Right forelimb (tissue), 1 donor: ENCODE results near the gene ABCE1.
"Not testable (repeated sequence)": the region's sequence is repeated elsewhere in the genome, so short reads cannot be mapped to it uniquely, and the experiment has no call there.

Experiments used
- DNase-seq: peaks from one replicate; pipeline ENCODE4 v3.0.0-alpha.2; 2018

Gene ABCE1

DNA sequence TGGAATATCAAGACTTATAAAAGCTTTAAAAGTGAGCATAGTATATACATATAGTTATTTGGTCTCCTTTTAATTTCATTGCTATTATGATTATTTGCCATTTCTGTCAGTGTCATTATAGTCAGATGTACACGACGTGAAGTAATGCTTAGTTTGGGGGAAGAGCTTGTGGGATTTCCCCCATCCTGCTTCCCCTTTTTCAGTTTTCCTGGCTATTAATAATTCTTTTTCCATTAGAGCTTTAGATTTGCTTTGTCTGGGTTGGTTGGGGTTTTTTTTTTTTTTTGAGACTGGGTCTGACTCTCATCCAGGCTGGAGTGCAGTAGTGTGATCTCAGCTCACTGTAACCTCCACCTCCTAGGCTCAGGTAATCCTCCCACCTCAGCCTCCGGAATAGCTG lies 5.4 kb downstream of the ABCE1 start:
- DNase-seq: no peak

GRCh38 chr4:145107126-145107525 lies 9.0 kb downstream of the ABCE1 start:
- DNase-seq: no peak

DNA sequence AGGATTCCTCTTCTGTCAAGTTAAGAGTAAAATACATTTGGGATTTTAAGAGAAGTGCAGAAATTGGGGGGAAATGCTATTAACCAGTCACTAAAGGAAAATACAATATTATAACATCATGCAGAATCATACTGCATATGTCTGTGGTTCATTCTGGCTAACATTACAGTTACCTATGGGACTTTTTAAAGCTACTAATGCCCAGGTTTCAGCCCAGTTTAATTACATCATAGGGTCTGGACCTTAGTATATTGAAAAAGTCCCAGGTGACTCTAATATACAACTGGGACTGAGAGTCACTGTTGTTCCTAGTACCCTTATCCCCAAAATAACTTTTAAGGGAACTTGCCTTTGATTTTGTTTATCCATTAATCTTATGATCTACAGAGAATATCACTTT lies 10.0 kb downstream of the ABCE1 start:
- no peak for DNase-seq

DNA sequence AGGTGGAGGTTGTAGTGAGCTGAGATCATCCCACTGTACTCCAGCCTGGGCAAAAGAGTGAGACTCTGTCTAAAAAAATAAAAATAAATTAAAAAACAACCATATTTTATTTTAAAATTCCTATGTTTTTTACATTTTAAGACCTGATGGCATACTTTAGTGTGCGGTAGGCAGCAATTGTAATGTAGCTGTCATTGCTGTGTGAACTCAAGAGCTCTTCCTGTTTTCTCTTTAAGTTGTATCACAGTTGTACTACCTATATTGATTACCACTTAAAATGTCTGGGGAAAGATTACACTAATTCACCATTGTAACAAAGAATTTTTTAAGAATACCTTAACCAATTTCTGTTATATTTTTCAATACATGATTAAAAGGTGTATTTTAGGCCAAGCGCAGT lies 27.3 kb downstream of the ABCE1 start:
- DNase-seq: no peak

DNA sequence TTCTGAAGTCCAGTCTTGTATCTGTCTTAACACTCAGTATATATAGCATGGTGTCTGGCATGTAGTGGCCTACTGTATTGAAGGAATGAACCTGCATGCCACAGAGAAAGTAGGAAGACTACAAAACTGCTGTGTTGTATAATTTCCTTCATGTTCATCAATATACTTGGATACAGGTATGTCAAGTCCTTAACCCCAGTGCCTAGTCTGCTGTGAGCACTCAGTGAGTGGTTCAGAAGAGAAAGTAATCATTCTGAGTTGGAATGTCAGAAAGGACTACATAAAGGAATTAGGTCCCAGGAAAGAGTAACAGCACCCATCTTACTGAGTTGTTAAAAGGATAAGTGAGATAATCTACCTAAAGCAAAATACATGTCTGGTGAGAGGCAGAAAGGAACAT lies 32.0 kb downstream of the ABCE1 start:
- DNase-seq: no peak

- DNase-seq: no peak
Measured at GRCh38 chr4:145130788-145131399, 32.8 kb downstream of the ABCE1 start.

DNA sequence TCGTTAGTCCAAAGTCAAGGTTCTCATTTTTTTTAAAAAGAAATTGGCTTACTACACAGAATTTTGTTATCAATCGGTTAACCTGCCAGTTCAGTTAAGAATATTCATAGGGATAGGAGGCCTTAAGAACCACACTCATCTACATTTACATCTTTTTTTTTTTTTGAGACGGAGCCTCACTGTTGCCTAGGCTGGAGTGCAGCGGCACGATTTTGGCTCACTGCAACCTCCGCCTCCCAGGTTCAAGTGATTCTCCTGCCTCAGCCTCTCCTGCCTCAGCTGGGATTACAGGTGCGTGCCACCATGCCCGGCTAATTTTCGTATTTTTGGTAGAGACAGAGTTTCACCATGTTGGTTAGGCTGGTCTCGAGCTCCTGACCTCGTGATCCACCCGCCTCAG lies 33.7 kb downstream of the ABCE1 start:
- no peak for DNase-seq

GRCh38 chr4:145132511-145133098 lies 34.5 kb downstream of the ABCE1 start:
- no peak for DNase-seq

GRCh38 chr4:145136219-145136618 lies 38.1 kb downstream of the ABCE1 start:
- not testable (repeated sequence) for DNase-seq

DNA sequence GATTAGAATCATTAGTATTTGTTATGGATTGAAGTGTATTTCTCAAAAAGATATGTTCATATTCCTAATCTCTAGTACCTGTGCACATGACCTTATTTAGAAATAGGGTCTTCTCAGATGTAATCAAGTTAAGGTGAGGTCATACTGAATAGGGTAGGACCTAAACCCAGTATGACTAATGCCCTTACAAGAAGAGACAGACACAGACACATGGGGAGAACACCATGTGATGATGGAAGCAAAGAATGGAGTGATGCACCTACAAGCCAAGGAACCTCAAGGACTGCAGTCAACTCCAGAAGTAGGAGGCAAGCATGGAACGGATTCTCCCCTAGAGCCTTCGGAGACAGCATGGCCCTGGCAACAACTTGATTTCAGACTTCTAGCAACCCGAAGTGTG lies 50.9 kb downstream of the ABCE1 start:
- DNase-seq: no peak

GRCh38 chr4:145153181-145153903 lies 55.2 kb downstream of the ABCE1 start:
- no peak for DNase-seq

DNA sequence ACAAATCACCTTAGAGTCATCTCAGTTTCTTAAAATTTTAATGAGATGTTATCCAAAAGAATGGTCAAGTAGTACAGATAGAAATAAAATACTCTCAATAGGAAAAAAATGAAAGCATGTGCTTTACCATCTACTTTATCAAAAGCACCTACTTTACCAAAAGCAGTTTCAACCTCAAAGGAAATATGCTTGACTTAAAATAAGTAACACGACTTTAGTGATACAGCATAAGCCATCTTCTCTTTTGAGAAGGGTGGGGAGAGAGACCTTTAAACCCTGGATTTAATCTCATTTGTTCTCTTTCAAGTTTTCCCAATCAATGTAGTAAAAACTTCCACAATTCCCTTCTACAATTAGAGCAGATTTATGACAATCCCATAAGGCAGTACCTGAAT lies 55.8 kb downstream of the ABCE1 start:
- DNase-seq: no peak

DNA sequence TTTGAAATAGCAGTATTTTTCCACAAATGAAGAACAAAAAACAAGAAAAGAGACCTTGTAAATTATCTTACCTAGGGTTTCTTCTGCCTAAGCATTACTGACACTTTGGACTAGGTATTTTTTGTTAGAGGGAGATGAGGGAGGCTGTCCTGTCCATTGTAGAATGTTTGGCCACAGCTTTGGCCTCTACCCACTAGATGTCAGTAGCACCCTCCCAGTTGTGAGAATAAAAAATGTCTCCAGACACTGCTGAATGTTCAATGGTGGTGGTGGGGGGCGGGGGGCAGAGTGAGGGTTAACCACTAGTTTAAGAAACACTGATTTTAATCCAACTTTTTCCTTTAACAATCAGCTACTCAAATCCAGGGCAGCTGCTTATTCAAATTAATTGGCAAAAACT lies 56.5 kb downstream of the ABCE1 start:
- DNase-seq: no peak

DNA sequence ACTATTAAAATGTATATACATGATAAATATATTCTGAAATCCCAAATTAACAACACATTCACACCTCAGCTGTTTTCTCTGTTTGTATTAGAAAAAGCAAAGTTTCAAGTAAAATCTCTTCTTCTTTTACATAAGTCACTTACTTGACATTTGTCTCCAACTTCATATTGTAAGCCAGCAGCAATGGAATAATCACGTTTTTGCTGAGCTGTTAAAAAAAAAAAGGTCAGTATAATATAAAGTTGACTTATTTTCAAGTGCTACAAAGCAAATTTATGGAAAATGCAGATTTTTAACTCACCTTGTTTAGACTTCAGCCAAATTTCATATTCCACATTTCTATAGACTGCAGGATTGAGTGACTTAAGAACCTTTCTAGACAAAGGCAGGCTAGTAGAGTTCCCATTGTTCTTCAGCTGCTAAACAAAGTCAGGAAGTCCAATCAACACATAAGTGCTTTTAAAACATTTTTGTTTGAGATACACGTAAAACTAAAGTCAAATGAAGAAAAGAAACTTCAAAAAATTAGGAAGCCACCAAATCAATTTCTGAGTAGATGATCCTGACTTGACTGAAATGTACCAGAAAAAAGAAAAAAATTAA lies 57.3 kb downstream of the ABCE1 start:
- no peak for DNase-seq

- DNase-seq: no peak
Measured at GRCh38 chr4:145156986-145157385, 58.9 kb downstream of the ABCE1 start.

DNA sequence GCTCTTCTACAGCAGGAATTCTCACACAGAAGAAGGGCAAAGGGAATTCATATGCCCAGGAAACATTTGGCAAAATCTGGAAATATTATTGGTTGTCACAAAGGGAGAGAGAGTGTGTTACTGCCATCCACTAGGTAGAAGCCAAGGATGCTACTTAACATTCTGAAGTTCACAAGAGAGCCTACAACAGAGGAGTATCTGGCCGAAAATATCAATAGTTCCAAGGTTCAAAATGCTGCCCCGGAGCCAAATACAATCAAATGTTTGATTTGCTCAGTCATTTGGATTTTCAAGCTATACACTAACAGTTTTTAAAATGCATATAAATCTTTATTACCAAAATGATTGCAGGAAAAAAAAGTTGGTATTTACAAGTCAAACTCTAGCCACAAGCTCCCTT lies 63.4 kb downstream of the ABCE1 start:
- DNase-seq: no peak

- DNase-seq: no peak
Measured at GRCh38 chr4:145167887-145168286, 69.8 kb downstream of the ABCE1 start.

- no peak for DNase-seq
Measured at GRCh38 chr4:145168581-145169187, 70.6 kb downstream of the ABCE1 start.

DNA sequence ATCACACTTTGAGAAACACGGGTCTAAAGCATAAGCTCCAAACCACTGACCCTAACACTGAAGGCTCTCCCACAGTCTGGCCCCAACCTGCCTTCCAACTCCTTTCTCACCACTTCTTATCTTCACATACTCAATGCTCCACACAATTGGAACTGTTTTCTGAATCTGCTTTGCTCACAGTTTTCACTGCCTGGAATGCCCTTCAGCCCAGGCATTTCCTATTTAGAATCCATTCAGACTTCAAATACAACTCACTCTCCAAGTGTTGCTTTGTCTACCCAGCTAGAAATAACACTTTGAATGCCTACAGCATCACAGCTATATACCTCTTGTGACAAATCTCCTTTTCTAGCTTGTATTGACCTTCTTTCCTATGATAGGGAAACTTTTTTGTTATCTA lies 72.1 kb downstream of the ABCE1 start:
- no peak for DNase-seq

- DNase-seq: no peak
Measured at GRCh38 chr4:145171911-145172310, 73.8 kb downstream of the ABCE1 start.

DNA sequence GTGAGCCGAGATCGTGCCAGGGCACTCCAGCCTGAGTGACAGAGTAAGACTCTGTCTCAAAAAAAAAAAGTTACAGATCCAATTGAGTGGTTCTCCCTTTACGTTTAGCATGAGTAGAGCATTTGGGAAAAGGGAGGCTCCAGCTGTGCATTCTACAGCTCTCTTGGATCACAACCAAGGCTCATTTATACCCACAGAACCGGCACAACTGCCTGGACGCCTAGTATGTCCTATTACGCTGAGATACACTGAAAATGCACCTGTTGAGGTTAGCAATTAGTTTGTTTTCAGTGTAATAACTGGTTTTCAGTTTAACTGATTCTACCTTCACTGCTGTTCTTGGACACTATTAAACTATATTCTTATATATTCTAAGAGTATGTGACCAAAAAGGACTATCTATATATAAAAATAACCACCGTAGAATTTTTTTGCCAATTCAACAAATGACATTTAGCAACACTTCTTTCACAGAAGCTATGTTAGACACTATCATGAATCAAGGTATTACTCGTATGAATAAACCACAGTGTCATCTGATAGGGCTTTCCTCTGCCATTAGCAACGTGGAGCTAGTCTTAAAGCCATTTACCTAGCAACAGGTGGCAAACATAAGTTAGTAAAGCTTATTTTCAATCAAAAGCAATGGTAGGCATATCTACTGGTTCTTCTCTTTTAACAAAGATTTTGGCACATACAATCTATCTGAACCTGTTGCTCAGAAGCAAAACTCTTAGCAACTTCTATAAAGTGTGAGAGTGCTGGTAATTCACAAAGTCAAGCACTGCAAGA lies 78.7 kb downstream of the ABCE1 start:
- DNase-seq: no peak

- DNase-seq: no peak
Measured at GRCh38 chr4:145177511-145177905, 79.4 kb downstream of the ABCE1 start.
